T-helper 1 cell treated with Interleukin-12 subunit alpha and Interleukin-12 subunit beta and Interleukin-4 antibody, amounts not matched to agents 30 ng/mL and 1 ng/mL, for 36 hours (primary cell): Measurements from ENCODE around the gene RND3. TPM values are rescaled to one million over a fixed set of nuclear protein-coding genes. Genes with fewer than 3 reads are reported as not detected.

Experiments
- intact Hi-C: fragments of 100-400 bp; cut with micrococcal nuclease; formaldehyde crosslinking; loops from one replicate; pipeline ENCODE4 v1.15.1; 2024
- total RNA-seq: library from RNA; stranded (reverse); gene quantifications from 2 replicates; pipeline ENCODE4 v1.2.3, GENCODE V29; 2022

RND3 gene
- total RNA-seq, 1 donor from 2014 or later = not detected

GRCh38 chr2:150445398-150445797 lies 42.1 kb downstream of the RND3 start:
- intact Hi-C loops = no loop called here

- intact Hi-C loops = no loop called here
Measured at GRCh38 chr2:150442484-150442883, 45.0 kb downstream of the RND3 start.

GRCh38 chr2:150441784-150442183 lies 45.7 kb downstream of the RND3 start:
- intact Hi-C loops = no loop called here

DNA sequence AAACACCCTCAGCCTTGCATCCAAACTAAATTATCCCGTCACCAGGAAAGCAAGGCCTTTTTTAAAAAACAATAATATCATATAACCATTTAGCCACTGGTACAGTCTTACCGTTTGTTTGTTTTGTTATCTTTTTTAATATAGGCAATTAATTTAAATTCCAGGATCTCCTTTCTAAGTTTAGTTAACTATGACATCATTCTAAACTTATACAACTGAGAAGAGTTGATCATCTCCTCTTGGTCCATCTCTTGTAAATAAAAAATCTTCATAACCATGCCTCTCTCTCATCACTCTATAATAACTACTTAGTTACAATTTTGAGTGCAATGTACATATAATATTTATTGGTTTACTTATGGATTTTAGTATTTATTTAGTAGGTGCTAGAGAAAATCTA lies 46.2 kb downstream of the RND3 start:
- intact Hi-C loops = no loop called here

DNA sequence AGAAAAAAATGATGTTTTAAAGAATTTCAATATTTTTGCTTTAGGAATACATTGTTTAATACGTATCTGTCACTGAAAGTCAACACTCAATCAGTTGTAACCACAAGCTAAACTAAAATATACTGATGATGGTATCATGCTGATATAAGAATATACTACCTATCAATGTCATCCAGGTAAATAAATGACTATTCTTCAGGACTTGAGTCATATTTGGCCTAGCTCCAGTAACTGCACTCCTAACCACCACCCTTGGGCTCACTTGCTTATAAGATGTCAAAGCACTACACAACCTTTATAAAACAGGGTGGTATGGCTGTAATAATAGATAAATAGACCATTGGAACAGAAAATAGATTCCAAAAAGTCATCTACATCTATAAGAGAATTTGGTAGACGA lies 48.8 kb downstream of the RND3 start:
- intact Hi-C loops = no loop called here

DNA sequence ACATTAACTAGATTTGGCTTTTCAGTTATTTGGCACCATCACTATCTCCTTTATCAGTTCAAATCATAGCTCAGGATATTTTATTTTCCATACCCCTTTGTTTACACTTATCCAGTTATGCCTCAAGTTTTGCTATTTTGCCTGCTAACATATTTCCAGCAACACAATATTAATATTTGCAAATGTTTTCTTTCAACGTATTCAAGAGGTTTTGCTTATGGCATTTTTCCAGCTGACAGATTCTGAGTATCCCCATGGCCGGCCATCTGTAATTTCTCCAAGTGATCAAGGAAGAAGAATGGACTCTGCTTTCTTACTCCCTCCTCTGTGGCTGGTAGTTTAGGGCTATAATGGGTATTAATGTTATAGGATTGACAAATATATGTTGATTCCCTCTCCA lies 49.4 kb downstream of the RND3 start:
- intact Hi-C loops = no loop called here

GRCh38 chr2:150432312-150432625 lies 55.2 kb downstream of the RND3 start:
- intact Hi-C loops = no loop called here

- intact Hi-C loops = no loop called here
Measured at GRCh38 chr2:150431561-150432311, 55.7 kb downstream of the RND3 start.

DNA sequence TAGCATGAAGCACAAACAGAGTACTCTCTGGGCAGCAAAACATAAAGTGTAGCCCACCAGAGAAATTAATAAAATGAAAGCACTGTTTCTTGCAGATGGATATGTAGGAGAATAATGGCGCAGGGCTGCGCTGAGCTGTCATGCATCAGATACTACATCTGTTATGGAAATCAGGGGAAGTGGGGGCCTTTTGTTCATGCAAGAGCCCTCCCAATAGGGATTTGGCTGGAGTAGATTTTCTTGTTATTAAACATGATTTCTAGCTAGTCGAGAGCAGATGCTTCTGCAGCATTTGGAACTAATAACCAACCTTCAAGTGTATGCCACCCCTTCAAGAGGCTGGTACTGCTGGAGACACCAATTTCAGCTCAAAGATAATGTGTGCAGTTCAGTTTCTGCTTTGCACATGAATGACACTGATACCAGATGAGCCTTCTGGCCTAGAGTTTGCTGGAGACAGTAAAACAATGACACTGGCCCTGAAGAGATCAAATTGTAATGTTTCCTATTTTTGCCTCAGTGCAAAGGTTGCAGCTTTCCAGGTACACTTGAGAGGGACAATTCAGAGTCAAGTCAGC lies 58.0 kb downstream of the RND3 start:
- intact Hi-C loops = no loop called here

GRCh38 chr2:150428641-150429040 lies 58.8 kb downstream of the RND3 start:
- intact Hi-C loops = no loop called here

DNA sequence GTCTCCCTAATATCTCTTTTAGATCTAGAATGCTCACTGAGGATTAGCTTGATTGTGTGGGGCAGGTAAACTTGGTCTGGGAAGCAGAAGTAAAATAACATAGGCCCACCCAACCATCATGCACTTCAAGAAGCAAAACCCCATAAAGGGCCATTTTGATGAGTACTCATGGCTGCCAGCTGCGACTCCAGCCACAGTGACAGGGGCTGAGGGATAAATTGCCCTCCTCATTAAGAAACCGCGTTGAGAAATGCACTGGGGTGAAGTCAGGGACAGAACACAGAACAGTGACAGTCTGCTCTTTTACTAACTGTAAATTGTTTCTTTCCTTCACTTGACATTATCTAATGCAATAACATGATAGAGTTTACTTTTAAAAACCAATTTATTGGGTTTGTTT lies 60.2 kb downstream of the RND3 start:
- intact Hi-C loops = no loop called here

- intact Hi-C loops = no loop called here
Measured at GRCh38 chr2:150426724-150427123, 60.7 kb downstream of the RND3 start.

GRCh38 chr2:150426315-150426714 lies 61.2 kb downstream of the RND3 start:
- intact Hi-C loops = no loop called here

- intact Hi-C loops = no loop called here
Measured at GRCh38 chr2:150425121-150425955, 62.1 kb downstream of the RND3 start.

DNA sequence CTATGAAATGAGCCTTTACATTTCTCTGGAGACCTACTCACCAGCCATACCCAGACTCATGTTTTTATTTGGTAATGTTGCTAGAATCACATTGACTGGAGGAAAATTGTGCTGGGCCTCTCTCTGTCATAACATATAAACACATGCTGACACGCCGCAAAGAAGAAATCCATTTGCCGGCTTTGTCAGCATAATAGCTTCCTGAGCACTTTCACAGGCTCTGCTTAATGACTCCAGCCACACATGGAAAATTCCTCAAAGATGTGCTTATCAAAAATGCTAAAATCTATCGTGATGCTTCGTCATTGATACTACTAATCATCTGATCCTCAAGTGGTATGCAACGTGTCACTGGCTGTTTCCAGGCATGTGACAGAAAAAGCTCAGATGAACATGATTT lies 63.1 kb downstream of the RND3 start:
- intact Hi-C loops = no loop called here

DNA sequence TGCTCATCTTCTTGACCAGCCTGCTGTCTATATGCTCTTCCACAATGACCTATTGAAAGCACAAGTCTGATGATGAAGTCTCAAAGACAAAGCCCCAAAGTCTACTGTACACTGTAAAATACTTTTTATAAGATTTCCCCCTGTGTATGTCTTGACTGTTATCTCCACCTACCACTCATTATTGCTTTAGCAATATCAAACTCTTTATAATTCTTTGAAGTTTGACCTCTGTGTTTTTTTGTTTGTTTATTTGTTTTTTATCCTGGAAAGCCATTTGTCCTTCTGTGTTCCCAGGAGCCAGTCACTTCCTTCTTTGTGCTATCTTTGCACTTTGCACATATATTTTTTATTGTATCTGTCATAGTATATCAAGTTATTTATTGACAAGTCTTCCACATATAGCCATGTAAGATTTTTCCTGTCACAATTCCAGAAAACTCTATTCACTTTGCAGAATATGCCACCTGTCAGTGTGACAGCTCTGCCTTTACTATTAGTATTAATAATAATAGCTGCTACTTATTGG lies 66.3 kb downstream of the RND3 start:
- intact Hi-C loops = no loop called here

DNA sequence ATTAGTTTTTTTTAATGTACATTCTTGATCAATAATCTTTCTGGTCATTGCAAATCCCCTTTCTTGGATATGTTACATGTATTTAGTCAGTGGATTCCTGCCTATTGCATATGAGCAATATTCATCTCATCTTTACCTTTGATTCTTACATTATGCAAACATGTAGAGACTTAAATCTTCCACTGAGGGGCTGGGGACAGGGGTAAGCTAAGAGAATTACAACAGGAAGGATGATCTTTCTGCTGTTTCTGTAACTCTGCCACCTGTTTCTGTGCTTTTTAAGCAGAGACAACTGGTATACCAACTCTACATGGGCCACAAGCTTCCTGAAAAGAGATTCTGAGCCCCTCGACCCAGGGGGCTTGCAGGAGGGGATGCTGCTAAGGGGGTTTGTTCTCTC lies 68.6 kb downstream of the RND3 start:
- intact Hi-C loops = no loop called here
